IMR-90 (cell line): Measurements from ENCODE around the gene SLC47A2.

Experiments
- CEBPB ChIP-seq: IDR thresholded peaks from 2 replicates; pipeline ENCODE4 v1.6.1; 2012; ENCODE audit warnings: low read depth, low read length, improper control_type of control experiment
- CTCF ChIP-seq: conservative IDR thresholded peaks from 2 replicates; pipeline ENCODE4 v1.5.1; 2012; ENCODE audit warnings: mild to moderate bottlenecking, low read depth, low read length, improper control_type of control experiment
- MAZ ChIP-seq: IDR thresholded peaks from 2 replicates; pipeline ENCODE4 v1.6.1; 2012; ENCODE audit warnings: low read depth, mild to moderate bottlenecking, low read length, improper control_type of control experiment, moderate library complexity, borderline replicate concordance
- MXI1 ChIP-seq: IDR thresholded peaks from 2 replicates; pipeline ENCODE4 v1.6.1; 2012; ENCODE audit warnings: low read depth, mild to moderate bottlenecking, low read length, moderate library complexity, borderline replicate concordance
- POLR2A ChIP-seq: IDR thresholded peaks from 2 replicates; pipeline ENCODE4 v1.6.1; 2012; ENCODE audit warnings: mild to moderate bottlenecking, low read depth, low read length
- RCOR1 ChIP-seq: IDR thresholded peaks from 2 replicates; pipeline ENCODE4 v1.6.1; 2012; ENCODE audit warnings: mild to moderate bottlenecking, low read length, improper control_type of control experiment; ENCODE audit not compliant: insufficient replicate concordance
- USF2 ChIP-seq: fragments of 150-350 bp; IDR thresholded peaks from 2 replicates; pipeline ENCODE4 v1.6.1; 2017; ENCODE audit warnings: mild to moderate bottlenecking, antibody characterized with exemption, low read length, low read depth

GRCh38 chr17:19725486-19725885, 9.1 kb upstream of the SLC47A2 start:
- TF ChIP-seq CTCF (no peak), POLR2A (no peak), USF2 (no peak), MAZ (no peak), RCOR1 (no peak), MXI1 (no peak), CEBPB (no peak)
